ENCODE measurements around the gene RAMAC. TPM values are rescaled to one million over a fixed set of nuclear protein-coding genes. Genes with fewer than 3 reads are reported as not detected.

Gene RAMAC
- total RNA-seq, 1 experiment from 2014 or later, result 31.8 TPM

DNA sequence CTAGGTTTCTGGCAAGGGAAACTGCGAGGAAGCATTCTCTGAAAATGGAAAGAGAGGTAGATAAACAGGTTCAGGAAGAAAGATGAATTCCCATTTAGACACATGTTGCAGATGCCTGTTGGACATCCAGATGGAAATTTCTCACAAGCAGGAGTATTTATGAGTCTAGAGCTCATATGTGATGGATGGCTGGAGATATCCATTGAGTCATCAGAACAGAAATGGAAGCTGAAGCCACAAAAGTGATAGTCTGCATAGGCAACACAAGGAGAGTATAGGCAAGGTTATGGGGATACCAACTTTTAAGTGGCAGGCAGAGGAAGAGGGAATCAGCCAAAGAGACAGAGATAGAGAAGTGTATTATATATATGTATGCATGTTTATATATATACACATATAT is 6.3 kb upstream of the RAMAC start:
- Histone ChIP-seq H3K36me3 (ENCODE audit: control insufficient read depth, insufficient read depth, low read length) (no peaks in the 10 kb centered on the region), H3K27me3 (replicated peaks; ENCODE audit: control insufficient read depth, insufficient read depth, low read length) (no peaks in the 10 kb centered on the region), H3K4me3 (ENCODE audit: low read depth, low read length) (no peak overlapping the region), H3K9me3 (no peaks in the 10 kb centered on the region), H3K4me1 (no peaks in the 10 kb centered on the region)
- H3K27me3 Mint-ChIP-seq (ENCODE audit: insufficient read depth, unreplicated experiment), result no peaks in the 10 kb centered on the region
- H3K4me3 Mint-ChIP-seq (ENCODE audit: unreplicated experiment), result no peak overlapping the region
- H3K9me3 Mint-ChIP-seq (ENCODE audit: unreplicated experiment), result no peaks in the 10 kb centered on the region
- POLR2A ChIA-PET, result no interaction called here
- no peaks in the 10 kb centered on the region for H3K4me1 Mint-ChIP-seq (ENCODE audit: low read depth, unreplicated experiment)
- CTCF ChIA-PET, result no interaction called here
- H3K27ac Mint-ChIP-seq (ENCODE audit: unreplicated experiment), result no peak overlapping the region
- no TSS peak for BruUV-seq (replicated peaks)
- no peak for TF ChIP-seq CTCF (IDR thresholded peaks at IDR 0.05; ENCODE audit: insufficient read depth in 1 of 2, low read depth in 1 of 2, low read length in 1 of 2, severe bottlenecking in 1 of 2, unreplicated experiment in 1 of 2)
- intact Hi-C loops (cut with micrococcal nuclease; ENCODE audit: unreplicated experiment), result loop anchor here (10.0 kb wide), 1 partner anchor 175 kb away; the partner anchor contains the start of genes FSD2 and WHAMM
- DNase-seq, result no peak
- no peaks in the 10 kb centered on the region for H3K36me3 Mint-ChIP-seq (ENCODE audit: insufficient read depth, unreplicated experiment)

DNA sequence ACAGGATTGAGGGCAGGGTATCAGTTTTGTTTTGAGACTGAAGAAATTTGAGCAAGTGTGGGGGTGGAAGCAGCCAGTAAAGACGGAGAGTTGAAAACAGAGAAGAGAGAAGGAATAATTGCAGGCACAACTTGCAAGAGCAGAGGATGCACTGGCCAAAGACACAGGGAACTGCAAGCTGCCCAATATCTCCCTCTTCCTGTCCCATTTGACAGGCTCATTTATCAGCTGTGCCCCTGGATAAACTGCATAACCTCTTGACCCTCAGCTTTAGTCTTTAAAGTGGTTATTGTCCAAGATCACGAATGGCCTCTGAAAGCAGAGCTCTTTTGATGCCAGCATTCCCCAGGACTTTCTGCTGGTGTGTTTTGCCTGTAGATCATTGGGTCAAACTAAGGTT is 5.0 kb upstream of the RAMAC start:
- no peaks in the 10 kb centered on the region for H3K4me1 Mint-ChIP-seq (ENCODE audit: low read depth, unreplicated experiment)
- no peaks in the 10 kb centered on the region for H3K4me1 ChIP-seq
- CTCF ChIA-PET, result no interaction called here
- H3K36me3 ChIP-seq (ENCODE audit: control insufficient read depth, insufficient read depth, low read length), result no peaks in the 10 kb centered on the region
- no peaks in the 10 kb centered on the region for H3K9me3 Mint-ChIP-seq (ENCODE audit: unreplicated experiment)
- DNase-seq, result no peak
- H3K36me3 Mint-ChIP-seq (ENCODE audit: insufficient read depth, unreplicated experiment), result peaks cover 4% of the 10 kb centered on the region
- H3K4me3 ChIP-seq (ENCODE audit: low read depth, low read length), result no peak overlapping the region
- intact Hi-C loops (cut with micrococcal nuclease; ENCODE audit: unreplicated experiment), result loop anchor here (10.0 kb wide), 1 partner anchor 176 kb away; the partner anchor contains the start of genes FSD2 and WHAMM
- H3K9me3 ChIP-seq, result no peaks in the 10 kb centered on the region
- BruUV-seq (replicated peaks), result no TSS peak
- H3K27me3 ChIP-seq (replicated peaks; ENCODE audit: control insufficient read depth, insufficient read depth, low read length), result no peaks in the 10 kb centered on the region
- POLR2A ChIA-PET, result no interaction called here
- TF ChIP-seq CTCF (IDR thresholded peaks at IDR 0.05; ENCODE audit: insufficient read depth in 1 of 2, low read depth in 1 of 2, low read length in 1 of 2, severe bottlenecking in 1 of 2, unreplicated experiment in 1 of 2), result no peak
- no peak overlapping the region for H3K27ac Mint-ChIP-seq (ENCODE audit: unreplicated experiment)
- H3K4me3 Mint-ChIP-seq (ENCODE audit: unreplicated experiment), result no peak overlapping the region
- H3K27me3 Mint-ChIP-seq (ENCODE audit: insufficient read depth, unreplicated experiment), result no peaks in the 10 kb centered on the region

DNA sequence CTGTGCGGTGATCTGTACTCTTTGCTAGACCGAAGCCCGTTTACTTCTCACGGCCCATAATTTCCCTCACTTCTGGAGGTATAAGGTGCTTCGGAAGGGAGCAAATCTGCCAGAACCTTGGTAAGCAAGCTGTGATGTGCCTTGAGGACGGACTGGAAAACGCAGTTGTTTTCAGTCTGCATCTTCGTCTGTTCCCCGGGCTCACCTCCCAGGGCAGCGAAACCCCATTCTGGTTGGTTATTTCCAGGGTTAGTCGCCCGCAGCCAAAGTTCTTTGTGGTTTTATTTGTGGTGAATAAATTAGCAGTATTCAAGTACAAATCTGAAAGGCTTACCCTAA is 401 bp downstream of the RAMAC start:
- Mint-ChIP-seq H3K4me3 (ENCODE audit: unreplicated experiment) (peak overlapping the region; percentile 86), H3K27me3 (ENCODE audit: insufficient read depth, unreplicated experiment) (no peaks in the 10 kb centered on the region), H3K4me1 (ENCODE audit: low read depth, unreplicated experiment) (no peaks in the 10 kb centered on the region), H3K9me3 (ENCODE audit: unreplicated experiment) (no peaks in the 10 kb centered on the region), H3K36me3 (ENCODE audit: insufficient read depth, unreplicated experiment) (peaks cover 29% of the 10 kb centered on the region), H3K27ac (ENCODE audit: unreplicated experiment) (peak overlapping the region; percentile 88)
- intact Hi-C loops (cut with micrococcal nuclease; ENCODE audit: unreplicated experiment), result loop anchor here (5.0 to 10.0 kb wide), 2 partner anchors 139 to 182 kb away; partner anchors contain the start of genes FSD2 and WHAMM
- POLR2A ChIA-PET, result no interaction called here
- TF ChIP-seq CTCF (IDR thresholded peaks at IDR 0.05; ENCODE audit: insufficient read depth in 1 of 2, low read depth in 1 of 2, low read length in 1 of 2, severe bottlenecking in 1 of 2, unreplicated experiment in 1 of 2), result no peak
- Histone ChIP-seq H3K27me3 (replicated peaks; ENCODE audit: control insufficient read depth, insufficient read depth, low read length) (no peaks in the 10 kb centered on the region), H3K36me3 (ENCODE audit: control insufficient read depth, insufficient read depth, low read length) (no peaks in the 10 kb centered on the region), H3K4me1 (peaks cover 5% of the 10 kb centered on the region), H3K9me3 (no peaks in the 10 kb centered on the region), H3K4me3 (ENCODE audit: low read depth, low read length) (peak overlapping the region; percentile 99)
- DNase-seq, result no peak
- TSS peak; percentile 77 for BruUV-seq (replicated peaks)
- CTCF ChIA-PET, result interaction anchor here (1.5 kb wide), 1 partner anchor 456 kb away, joined by 4 read pairs; no protein-coding TSS in a partner anchor

All from Caco-2 (cell line).